Right renal pelvis (tissue), 4 donors: ENCODE results near the gene LRP2BP. TPM values are rescaled to one million over a fixed set of nuclear protein-coding genes. Genes with fewer than 3 reads are reported as not detected.
"Not testable (repeated sequence)": the region's sequence is repeated elsewhere in the genome, so short reads cannot be mapped to it uniquely, and the experiment has no call there.

Source experiments
- DNase-seq, 4 donors: peaks; one replicate each; pipeline ENCODE4 v3.0.0-alpha.2; 2013; ENCODE audit warnings: low read depth in 4 of 4, low spot score in 3 of 4, missing footprints in 1 of 4
- polyA plus RNA-seq, 4 donors: library from polyadenylated mRNA; unstranded; fragments of 120-200 nt; gene quantifications; one replicate each; pipeline ENCODE4 v1.2.1, GENCODE V29; 2013; ENCODE audit not compliant: insufficient read length in 4 of 4

Gene LRP2BP
- polyA plus RNA-seq, 4 donors, result 2.7 to 3.5 (median 3.1) TPM

GRCh38 chr4:185332575-185333464, 62.9 kb downstream of the LRP2BP start:
- no peak for DNase-seq

- DNase-seq, result not testable (repeated sequence)
Measured at GRCh38 chr4:185329879-185330510, 65.7 kb downstream of the LRP2BP start.

GRCh38 chr4:185328586-185328985, 67.1 kb downstream of the LRP2BP start:
- no peak for DNase-seq

GRCh38 chr4:185325721-185326120, 70.0 kb downstream of the LRP2BP start:
- not testable (repeated sequence) for DNase-seq

- DNase-seq, result not testable (repeated sequence)
Measured at GRCh38 chr4:185324361-185324760, 71.4 kb downstream of the LRP2BP start.

- DNase-seq, result no peak
Measured at GRCh38 chr4:185323606-185324005, 72.1 kb downstream of the LRP2BP start.

- no peak for DNase-seq
Measured at GRCh38 chr4:185322803-185323202, 72.9 kb downstream of the LRP2BP start.

GRCh38 chr4:185318679-185319078, 77.0 kb downstream of the LRP2BP start:
- no peak for DNase-seq

GRCh38 chr4:185317880-185318279, 77.8 kb downstream of the LRP2BP start:
- DNase-seq, result no peak

- DNase-seq, result not testable (repeated sequence)
Measured at GRCh38 chr4:185317462-185317861, 78.3 kb downstream of the LRP2BP start.

Other genes with a start within 250 kb of the LRP2BP start
- gene CFAP97, start 191.9 kb downstream of the LRP2BP start, polyA plus RNA-seq, result 10 to 100 TPM; 42.9 to 62.8 (median 55.1) TPM
- gene SNX25, start 186.3 kb downstream of the LRP2BP start, polyA plus RNA-seq, result 10 to 100 TPM; 24.3 to 27.9 (median 25.1) TPM
- 10 to 100 TPM in 3 of 4 donors, 1 to 10 TPM in 1; 10.0 to 15.3 (median 12.1) TPM for gene ANKRD37, start 917 bp upstream of the LRP2BP start, polyA plus RNA-seq
- gene UFSP2, start 30.0 kb upstream of the LRP2BP start, polyA plus RNA-seq, result 10 to 100 TPM; 57.8 to 86.3 (median 75.6) TPM
- 1 to 10 TPM; 2.2 to 2.7 (median 2.5) TPM for gene CCDC110, start 75.8 kb upstream of the LRP2BP start, polyA plus RNA-seq
- gene PDLIM3, start 139.6 kb upstream of the LRP2BP start, polyA plus RNA-seq, result 1 to 10 TPM; 3.8 to 7.2 (median 4.2) TPM